Trophoblast cell (in vitro differentiated cells and primary cell): ENCODE results near the gene FGF1.

Experiments used
- DNase-seq, 2 donors: peaks; one replicate each; pipeline ENCODE4 v3.0.0-alpha.2; 2016
- H2AFZ ChIP-seq: 2 replicates; pipeline ENCODE4 v1.6.1; 2013; ENCODE audit warnings: low read length, moderate library complexity, mild to moderate bottlenecking; ENCODE audit not compliant: insufficient read depth, poor library complexity
- H2AK5ac ChIP-seq: 2 replicates; pipeline ENCODE4 v1.6.1; 2013; ENCODE audit warnings: mild to moderate bottlenecking, low read length
- H2BK120ac ChIP-seq: 2 replicates; pipeline ENCODE4 v1.6.1; 2013; ENCODE audit warnings: low read length, mild to moderate bottlenecking, moderate library complexity; ENCODE audit not compliant: insufficient read depth, poor library complexity
- H2BK12ac ChIP-seq: 2 replicates; pipeline ENCODE4 v1.6.1; 2013; ENCODE audit warnings: mild to moderate bottlenecking, low read length, moderate library complexity
- H2BK5ac ChIP-seq: 2 replicates; pipeline ENCODE4 v1.6.1; 2013; ENCODE audit warnings: low read length, low read depth, moderate library complexity, mild to moderate bottlenecking; ENCODE audit not compliant: poor library complexity
- H3K14ac ChIP-seq: 2 replicates; pipeline ENCODE4 v1.6.1; 2013; ENCODE audit warnings: mild to moderate bottlenecking, low read length
- H3K18ac ChIP-seq: 2 replicates; pipeline ENCODE4 v1.6.1; 2013; ENCODE audit warnings: mild to moderate bottlenecking, low read length
- H3K23ac ChIP-seq: 2 replicates; pipeline ENCODE4 v1.6.1; 2013; ENCODE audit warnings: low read length
- H3K27ac ChIP-seq: 2 replicates; pipeline ENCODE4 v1.5.1; 2013; ENCODE audit warnings: low read depth, mild to moderate bottlenecking, inconsistent platforms, low read length, moderate library complexity
- H3K27me3 ChIP-seq: 2 replicates; pipeline ENCODE4 v1.6.1; 2013; ENCODE audit warnings: inconsistent platforms, mild to moderate bottlenecking, low read length, moderate library complexity; ENCODE audit not compliant: insufficient read depth
- H3K36me3 ChIP-seq, 2 experiments: 1 replicate in 1 of 2; 2 replicates in 1 of 2; pipeline ENCODE4 v1.6.1; 2013; ENCODE audit warnings: low read length in 2 of 2, mild to moderate bottlenecking in 2 of 2, moderate library complexity in 1 of 2; ENCODE audit not compliant: insufficient read depth in 2 of 2, control insufficient read depth in 1 of 2
- H3K4ac ChIP-seq: 2 replicates; pipeline ENCODE4 v1.6.1; 2013; ENCODE audit warnings: low read depth, mild to moderate bottlenecking, low read length, moderate library complexity
- H3K4me1 ChIP-seq, 2 experiments: 1 replicate in 1 of 2; 2 replicates in 1 of 2; pipeline ENCODE4 v1.6.1; 2013; ENCODE audit warnings: low read length in 2 of 2, mild to moderate bottlenecking in 2 of 2, moderate library complexity in 1 of 2; ENCODE audit not compliant: insufficient read depth in 2 of 2, control insufficient read depth in 1 of 2
- H3K4me2 ChIP-seq: 2 replicates; pipeline ENCODE4 v1.6.1; 2013; ENCODE audit warnings: inconsistent platforms, mild to moderate bottlenecking, low read length, moderate library complexity
- H3K4me3 ChIP-seq: 2 replicates; pipeline ENCODE4 v1.5.1; 2013; ENCODE audit warnings: mild to moderate bottlenecking, low read depth, low read length, inconsistent platforms
- H3K79me1 ChIP-seq: one replicate; pipeline ENCODE4 v1.6.1; 2013; ENCODE audit warnings: low read length
- H3K79me2 ChIP-seq: 2 replicates; pipeline ENCODE4 v1.6.1; 2013; ENCODE audit warnings: low read length, mild to moderate bottlenecking; ENCODE audit not compliant: control insufficient read depth, insufficient read depth, poor library complexity
- H3K9ac ChIP-seq: 2 replicates; pipeline ENCODE4 v1.6.1; 2013; ENCODE audit warnings: mild to moderate bottlenecking, low read length
- H3K9me3 ChIP-seq: 2 replicates; pipeline ENCODE4 v1.6.1; 2013; ENCODE audit warnings: low read depth, mild to moderate bottlenecking, control low read depth, inconsistent platforms, low read length; ENCODE audit not compliant: insufficient read depth
- H4K12ac ChIP-seq: 2 replicates; pipeline ENCODE4 v1.6.1; 2013; ENCODE audit warnings: low read depth, mild to moderate bottlenecking, low read length, moderate library complexity
- H4K8ac ChIP-seq: 2 replicates; pipeline ENCODE4 v1.6.1; 2013; ENCODE audit warnings: low read depth, mild to moderate bottlenecking, low read length, moderate library complexity
- H4K91ac ChIP-seq: one replicate; pipeline ENCODE4 v1.6.1; 2013; ENCODE audit warnings: low read depth, mild to moderate bottlenecking, low read length, moderate library complexity
- WGBS: extraction: QIAGEN DNeasy Blood & Tissue Kit; methylation state at CpG from one replicate; pipeline ENCODE4 v1.1.7; 2013; ENCODE audit warnings: missing lambda C conversion rate; ENCODE audit not compliant: insufficient read length, insufficient coverage; ENCODE audit errors: extremely low coverage; 5-methylcytosine and 5-hydroxymethylcytosine counted together

Gene FGF1

GRCh38 chr5:142610176-142611001, 75.5 kb downstream of the FGF1 start:
- H3K14ac ChIP-seq = no peak overlapping the region
- no peak overlapping the region for H4K91ac ChIP-seq
- H2BK120ac ChIP-seq = no peak overlapping the region
- H3K4ac ChIP-seq = no peak overlapping the region
- no peak overlapping the region for H3K4me3 ChIP-seq
- H4K8ac ChIP-seq = no peak overlapping the region
- H3K23ac ChIP-seq = no peak overlapping the region
- DNase-seq = no peak
- no peak overlapping the region for H2BK12ac ChIP-seq
- H4K12ac ChIP-seq = no peak overlapping the region
- H2BK5ac ChIP-seq = no peak overlapping the region
- no peaks in the 10 kb centered on the region for H3K4me1 ChIP-seq
- no peaks in the 10 kb centered on the region for H3K79me1 ChIP-seq
- no peaks in the 10 kb centered on the region for H3K27me3 ChIP-seq
- H3K79me2 ChIP-seq = no peaks in the 10 kb centered on the region
- no CpG with 5 or more reads among the region's 6 CpGs for WGBS
- no peak overlapping the region for H3K4me2 ChIP-seq
- no peak overlapping the region for H3K18ac ChIP-seq
- no peak overlapping the region for H2AFZ ChIP-seq
- no peak overlapping the region for H3K9ac ChIP-seq
- no peaks in the 10 kb centered on the region for H3K36me3 ChIP-seq
- H3K27ac ChIP-seq = no peak overlapping the region
- no peak overlapping the region for H2AK5ac ChIP-seq
- no peaks in the 10 kb centered on the region for H3K9me3 ChIP-seq

GRCh38 chr5:142609142-142609541, 76.7 kb downstream of the FGF1 start:
- Histone ChIP-seq H3K4me1 (no peaks in the 10 kb centered on the region), H3K4me3 (no peak overlapping the region), H4K12ac (no peak overlapping the region), H3K27ac (no peak overlapping the region), H2BK12ac (no peak overlapping the region), H3K14ac (no peak overlapping the region), H4K8ac (no peak overlapping the region), H3K9me3 (no peaks in the 10 kb centered on the region), H2AK5ac (no peak overlapping the region), H3K36me3 (no peaks in the 10 kb centered on the region), H4K91ac (no peak overlapping the region), H3K27me3 (no peaks in the 10 kb centered on the region), H3K4me2 (no peak overlapping the region), H3K79me1 (no peaks in the 10 kb centered on the region), H2AFZ (no peak overlapping the region), H3K18ac (no peak overlapping the region), H3K79me2 (no peaks in the 10 kb centered on the region), H2BK120ac (no peak overlapping the region), H3K23ac (no peak overlapping the region), H3K4ac (no peak overlapping the region), H3K9ac (no peak overlapping the region), H2BK5ac (no peak overlapping the region)
- no peak for DNase-seq
- WGBS = no CpG with 5 or more reads among the region's 6 CpGs

GRCh38 chr5:142608081-142608480, 77.8 kb downstream of the FGF1 start:
- H2BK120ac ChIP-seq = no peak overlapping the region
- no peak overlapping the region for H3K9ac ChIP-seq
- H4K8ac ChIP-seq = no peak overlapping the region
- H3K27ac ChIP-seq = no peak overlapping the region
- no CpG with 5 or more reads among the region's 7 CpGs for WGBS
- no peaks in the 10 kb centered on the region for H3K36me3 ChIP-seq
- H3K79me1 ChIP-seq = no peaks in the 10 kb centered on the region
- no peaks in the 10 kb centered on the region for H3K4me1 ChIP-seq
- no peak overlapping the region for H2BK12ac ChIP-seq
- no peak overlapping the region for H4K91ac ChIP-seq
- no peak overlapping the region for H3K4me2 ChIP-seq
- no peaks in the 10 kb centered on the region for H3K9me3 ChIP-seq
- no peak overlapping the region for H3K23ac ChIP-seq
- no peaks in the 10 kb centered on the region for H3K79me2 ChIP-seq
- no peak for DNase-seq
- H2BK5ac ChIP-seq = no peak overlapping the region
- no peak overlapping the region for H4K12ac ChIP-seq
- no peaks in the 10 kb centered on the region for H3K27me3 ChIP-seq
- no peak overlapping the region for H3K4me3 ChIP-seq
- H3K14ac ChIP-seq = no peak overlapping the region
- H2AFZ ChIP-seq = no peak overlapping the region
- H3K4ac ChIP-seq = no peak overlapping the region
- no peak overlapping the region for H2AK5ac ChIP-seq
- no peak overlapping the region for H3K18ac ChIP-seq

- H2AK5ac ChIP-seq = no peak overlapping the region
- H2BK120ac ChIP-seq = no peak overlapping the region
- no peak overlapping the region for H3K14ac ChIP-seq
- no CpG with 5 or more reads among the region's 5 CpGs for WGBS
- H3K23ac ChIP-seq = no peak overlapping the region
- no peak overlapping the region for H2BK12ac ChIP-seq
- peaks cover 0 to 1% of the 10 kb centered on the region in 2 experiments for H3K4me1 ChIP-seq
- no peaks in the 10 kb centered on the region for H3K79me1 ChIP-seq
- H3K9ac ChIP-seq = no peak overlapping the region
- H3K79me2 ChIP-seq = no peaks in the 10 kb centered on the region
- H2AFZ ChIP-seq = no peak overlapping the region
- H3K36me3 ChIP-seq = no peaks in the 10 kb centered on the region
- H3K9me3 ChIP-seq = no peaks in the 10 kb centered on the region
- no peaks in the 10 kb centered on the region for H3K27me3 ChIP-seq
- H3K4me3 ChIP-seq = no peak overlapping the region
- no peak overlapping the region for H3K4me2 ChIP-seq
- H3K4ac ChIP-seq = no peak overlapping the region
- no peak overlapping the region for H4K91ac ChIP-seq
- H2BK5ac ChIP-seq = no peak overlapping the region
- no peak overlapping the region for H3K18ac ChIP-seq
- no peak overlapping the region for H3K27ac ChIP-seq
- DNase-seq = no peak
- no peak overlapping the region for H4K8ac ChIP-seq
- no peak overlapping the region for H4K12ac ChIP-seq
These were observed 80.3 kb downstream of the FGF1 start for GRCh38 chr5:142605611-142606010.
